GM12865 (cell line): Measurements from ENCODE around the gene ENTREP3.

Source experiments
- DNase-seq: peaks from one replicate; pipeline ENCODE4 v3.0.0; 2010; ENCODE audit warnings: low read depth
- H3K4me3 ChIP-seq: 2 replicates; pipeline ENCODE4 v1.5.1; 2011; ENCODE audit warnings: mild to moderate bottlenecking, low read depth, low read length, control low read depth
- TF ChIP-seq, protein P1 (sequence below): IDR thresholded peaks from 2 replicates; pipeline ENCODE4 v1.5.1; 2011; ENCODE audit warnings: low read length, control low read depth, low read depth, inconsistent platforms; ENCODE audit not compliant: insufficient read depth; ENCODE audit errors: missing control alignments

ENTREP3 gene

DNA sequence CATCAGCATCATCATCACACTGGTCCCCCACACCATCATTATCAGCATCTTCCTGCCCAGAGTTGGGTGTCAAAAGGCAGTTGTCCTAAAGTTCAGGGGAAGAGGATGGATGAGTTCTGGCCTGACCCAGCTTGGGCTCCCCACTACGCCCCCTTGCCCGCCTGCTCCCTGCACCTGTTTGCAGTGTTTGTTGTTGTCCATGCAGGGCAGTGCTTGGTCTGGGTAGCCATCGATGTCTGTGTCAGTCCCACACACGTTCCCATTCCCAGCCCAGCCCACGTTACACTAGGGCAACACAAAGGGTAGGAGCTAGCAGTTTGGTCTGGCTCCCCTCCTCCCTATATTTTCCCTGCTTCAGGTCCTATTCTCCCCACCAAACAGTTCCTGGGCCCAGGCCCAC, 54.4 kb downstream of the ENTREP3 start:
- no peak for DNase-seq
- TF ChIP-seq, protein P1, sequence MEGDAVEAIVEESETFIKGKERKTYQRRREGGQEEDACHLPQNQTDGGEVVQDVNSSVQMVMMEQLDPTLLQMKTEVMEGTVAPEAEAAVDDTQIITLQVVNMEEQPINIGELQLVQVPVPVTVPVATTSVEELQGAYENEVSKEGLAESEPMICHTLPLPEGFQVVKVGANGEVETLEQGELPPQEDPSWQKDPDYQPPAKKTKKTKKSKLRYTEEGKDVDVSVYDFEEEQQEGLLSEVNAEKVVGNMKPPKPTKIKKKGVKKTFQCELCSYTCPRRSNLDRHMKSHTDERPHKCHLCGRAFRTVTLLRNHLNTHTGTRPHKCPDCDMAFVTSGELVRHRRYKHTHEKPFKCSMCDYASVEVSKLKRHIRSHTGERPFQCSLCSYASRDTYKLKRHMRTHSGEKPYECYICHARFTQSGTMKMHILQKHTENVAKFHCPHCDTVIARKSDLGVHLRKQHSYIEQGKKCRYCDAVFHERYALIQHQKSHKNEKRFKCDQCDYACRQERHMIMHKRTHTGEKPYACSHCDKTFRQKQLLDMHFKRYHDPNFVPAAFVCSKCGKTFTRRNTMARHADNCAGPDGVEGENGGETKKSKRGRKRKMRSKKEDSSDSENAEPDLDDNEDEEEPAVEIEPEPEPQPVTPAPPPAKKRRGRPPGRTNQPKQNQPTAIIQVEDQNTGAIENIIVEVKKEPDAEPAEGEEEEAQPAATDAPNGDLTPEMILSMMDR = no peak
- H3K4me3 ChIP-seq = no peak overlapping the region

DNA sequence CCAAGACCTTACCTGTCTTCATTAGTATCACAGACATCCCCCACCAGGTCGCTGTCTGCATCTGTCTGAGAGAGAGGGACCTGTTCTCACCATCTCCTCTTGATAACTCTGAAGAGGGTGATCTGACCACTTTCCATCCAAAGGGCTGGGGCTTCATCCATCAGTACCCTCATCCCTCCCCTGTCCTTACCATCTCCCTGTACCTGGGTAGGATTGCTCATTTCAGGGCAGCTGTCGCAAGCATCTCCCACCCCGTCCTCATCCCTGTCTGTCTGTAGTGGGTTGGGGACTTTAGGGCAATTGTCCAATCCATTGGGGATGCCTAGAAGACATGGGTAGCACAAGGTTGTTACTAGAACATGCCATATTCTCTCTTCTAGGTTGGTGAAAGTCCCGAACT, 55.5 kb downstream of the ENTREP3 start:
- H3K4me3 ChIP-seq = no peak overlapping the region
- no peak for DNase-seq
- TF ChIP-seq, protein P1 = no peak

DNA sequence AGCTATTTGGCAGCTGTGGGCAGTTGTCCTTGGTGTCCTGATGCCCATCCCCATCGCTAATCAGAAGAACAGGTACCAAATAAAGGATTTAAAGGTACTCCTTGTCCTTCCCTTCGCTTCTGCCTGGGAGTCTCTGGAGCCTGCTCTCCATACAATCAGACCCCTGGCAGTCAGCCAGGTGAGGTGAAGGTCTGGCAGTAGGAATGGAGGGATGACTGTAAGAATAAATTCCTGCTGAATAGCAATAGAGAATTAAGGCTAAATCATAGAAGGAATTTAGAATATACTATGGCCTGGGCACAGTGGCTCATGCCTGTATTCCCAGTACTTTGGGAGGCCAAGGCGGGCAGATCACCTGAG, 56.8 kb downstream of the ENTREP3 start:
- no peak for DNase-seq
- TF ChIP-seq, protein P1 = no peak
- no peak overlapping the region for H3K4me3 ChIP-seq

DNA sequence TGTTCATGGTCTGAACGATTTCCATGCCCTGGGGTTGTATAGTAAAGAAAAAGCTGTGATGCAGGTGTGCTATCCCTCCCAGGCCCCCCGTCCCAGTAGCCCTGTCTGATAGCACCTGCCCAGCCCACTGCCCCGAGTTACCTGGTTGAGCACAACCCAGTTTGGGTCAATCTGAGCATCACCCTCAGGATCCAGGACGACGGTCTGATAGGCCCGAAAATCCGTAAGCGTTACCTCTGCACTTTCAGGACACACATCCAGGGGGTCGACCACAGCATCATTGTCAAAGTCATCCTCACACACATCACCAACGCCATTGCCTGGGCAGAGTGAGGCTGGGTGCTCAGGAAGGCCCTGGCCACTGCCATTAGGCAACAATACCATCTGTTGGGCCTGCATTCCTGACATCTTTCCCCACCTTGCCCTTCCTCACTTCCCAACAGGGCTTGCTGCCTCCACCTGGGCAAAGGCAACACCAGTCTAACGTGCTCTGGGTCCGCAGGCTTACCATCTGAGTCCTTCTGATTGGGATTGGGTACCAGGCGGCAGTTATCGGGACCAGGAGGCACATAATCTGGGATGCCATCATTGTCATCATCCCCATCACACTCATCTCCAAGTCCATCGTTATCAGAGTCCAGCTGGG, 57.3 kb downstream of the ENTREP3 start:
- no peak overlapping the region for H3K4me3 ChIP-seq
- TF ChIP-seq, protein P1 = no peak
- DNase-seq = no peak
